ENCODE results near the gene CTSS.

Gene CTSS

GRCh38 chr1:150703427-150703826, 62.2 kb downstream of the CTSS start:
- DNase-seq, result no peak

GRCh38 chr1:150696995-150697927, 68.3 kb downstream of the CTSS start, which contains the start of gene GOLPH3L:
GOLPH3L (minus strand) TSS chr1:150697154; CDS start chr1:150694838, 2,316 bp downstream.
- DNase-seq, result peak; percentile 23 to 98 (median 90)

- no peak for DNase-seq
Measured at GRCh38 chr1:150696590-150696989, 69.0 kb downstream of the CTSS start.

GRCh38 chr1:150696162-150696561, 69.4 kb downstream of the CTSS start:
- no peak for DNase-seq

- DNase-seq, result no peak
Measured at GRCh38 chr1:150695561-150695960, 70.0 kb downstream of the CTSS start.

GRCh38 chr1:150692720-150693119, 72.9 kb downstream of the CTSS start:
- no peak for DNase-seq

GRCh38 chr1:150688763-150689162, 76.8 kb downstream of the CTSS start:
- DNase-seq, result no peak

- no peak for DNase-seq
Measured at GRCh38 chr1:150686275-150686674, 79.3 kb downstream of the CTSS start.

GRCh38 chr1:150683914-150684313, 81.7 kb downstream of the CTSS start:
- no peak for DNase-seq

Measured in nucleus accumbens (tissue), 56 donors.